Measurements from ENCODE around the gene MED19.
"Not testable (repeated sequence)": the region's sequence is repeated elsewhere in the genome, so short reads cannot be mapped to it uniquely, and the experiment has no call there.

The MED19 gene, protein sequence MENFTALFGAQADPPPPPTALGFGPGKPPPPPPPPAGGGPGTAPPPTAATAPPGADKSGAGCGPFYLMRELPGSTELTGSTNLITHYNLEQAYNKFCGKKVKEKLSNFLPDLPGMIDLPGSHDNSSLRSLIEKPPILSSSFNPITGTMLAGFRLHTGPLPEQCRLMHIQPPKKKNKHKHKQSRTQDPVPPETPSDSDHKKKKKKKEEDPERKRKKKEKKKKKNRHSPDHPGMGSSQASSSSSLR

DNA sequence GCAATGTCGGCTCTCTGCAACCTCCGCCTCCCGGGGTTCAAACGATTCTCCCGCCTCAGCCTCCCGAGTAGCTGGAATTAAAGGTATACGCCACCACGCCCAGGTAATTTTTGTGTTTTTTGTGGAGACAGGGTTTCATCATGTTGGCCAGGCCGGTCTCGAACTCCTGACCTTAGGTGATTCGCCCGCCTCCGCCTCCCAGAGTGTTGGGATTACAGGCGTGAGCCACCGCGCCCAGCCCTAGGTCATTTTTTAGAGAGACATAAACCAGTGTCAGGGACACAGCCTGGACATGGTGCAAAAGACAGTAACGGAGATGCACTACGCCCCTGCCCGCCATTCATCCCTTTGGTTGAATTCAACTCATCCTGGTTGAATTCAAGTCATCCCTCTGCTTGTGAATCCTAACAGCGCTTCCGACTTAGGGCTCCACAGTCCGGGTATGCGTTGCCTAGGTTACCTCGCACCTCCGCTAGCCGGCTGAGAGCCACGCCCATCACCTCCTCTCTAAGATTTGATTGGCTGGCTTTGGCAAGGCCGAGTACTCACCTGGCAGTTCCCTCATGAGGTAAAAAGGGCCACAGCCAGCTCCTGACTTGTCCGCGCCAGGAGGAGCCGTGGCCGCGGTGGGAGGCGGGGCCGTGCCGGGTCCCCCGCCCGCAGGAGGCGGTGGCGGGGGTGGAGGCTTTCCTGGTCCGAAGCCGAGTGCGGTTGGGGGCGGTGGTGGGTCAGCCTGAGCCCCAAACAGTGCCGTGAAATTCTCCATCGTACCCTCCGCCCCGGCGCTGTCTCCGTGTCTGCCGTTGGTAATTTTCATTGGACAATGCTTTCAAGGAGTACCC, at the start of gene MED19:
Gene MED19 (minus strand): TSS at position 802 of the 842 bp plus-strand sequence. CDS start 36 bp downstream, at position 766.
- peak; percentile 88 for DNase-seq (ENCODE audit: low read depth, low spot score)

DNA sequence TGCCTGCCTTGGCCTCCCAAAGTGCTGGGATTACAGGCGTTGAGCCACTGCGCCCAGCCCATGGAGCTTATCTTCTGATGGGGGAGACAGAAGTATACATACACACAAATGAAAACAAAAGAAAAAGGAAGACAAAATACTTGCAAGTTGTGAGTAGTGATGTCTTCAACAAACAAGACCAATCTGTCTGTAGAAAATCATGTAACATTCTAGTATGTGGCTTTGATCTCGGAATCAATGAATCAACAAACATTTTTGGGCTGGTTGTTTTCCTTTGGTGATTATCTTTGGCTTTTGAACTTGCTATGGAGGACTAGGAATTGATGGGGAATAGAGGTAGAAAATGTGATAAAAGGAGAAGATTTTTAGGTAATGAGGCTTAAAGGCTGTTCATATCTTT, 46.2 kb upstream of the MED19 start:
- DNase-seq (ENCODE audit: low read depth, low spot score): no peak

DNA sequence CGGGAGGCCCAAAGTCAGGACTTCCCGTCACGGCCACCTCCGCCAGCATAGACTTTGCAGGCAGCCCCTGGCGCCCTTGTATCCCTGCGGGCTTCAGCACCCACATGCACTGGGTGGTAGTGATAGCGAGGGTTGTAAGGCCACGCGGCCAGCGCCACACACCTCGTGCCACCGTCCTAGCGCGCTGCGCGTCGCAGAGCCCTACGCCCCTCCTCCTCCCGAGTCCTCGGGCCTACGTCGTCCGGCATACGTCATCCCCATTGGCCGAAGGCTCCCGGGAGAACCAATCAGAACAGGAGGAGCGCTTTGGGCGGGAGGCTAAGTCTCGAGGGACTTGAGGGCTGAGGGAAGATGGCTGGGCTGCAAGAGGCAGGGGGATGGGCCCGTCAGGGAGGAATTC, 40.9 kb upstream of the MED19 start:
- DNase-seq (ENCODE audit: low read depth, low spot score): no peak

DNA sequence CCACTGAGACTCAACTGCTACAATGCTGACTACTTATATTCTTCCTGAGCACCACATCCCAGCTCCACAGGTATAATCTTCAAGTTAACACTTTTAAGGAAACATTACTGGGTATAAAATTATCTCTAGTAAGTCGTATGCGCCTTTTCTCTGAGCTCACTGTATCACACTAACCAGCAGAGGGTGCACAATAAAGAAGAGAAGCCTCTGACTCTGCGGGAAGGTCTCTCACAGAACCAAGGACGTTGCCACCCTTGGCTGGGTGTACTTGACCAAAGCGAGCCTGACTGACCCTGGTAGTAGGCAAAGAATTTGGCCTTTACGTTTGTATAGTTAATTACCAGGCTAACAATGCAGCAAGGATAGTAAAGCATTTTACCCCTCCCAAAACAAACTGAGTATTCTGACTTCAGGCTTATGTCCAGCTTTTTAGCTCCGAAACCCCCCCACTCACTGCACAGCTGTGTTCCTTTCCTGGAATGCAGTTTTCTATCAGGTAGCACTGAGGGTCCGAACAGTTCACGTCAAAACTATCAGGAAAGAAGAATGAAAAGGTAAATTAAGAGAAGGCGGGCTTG, 39.8 kb upstream of the MED19 start, which contains the start of gene BTBD18:
Gene BTBD18 (minus strand): TSS at position 144 of the 578 bp plus-strand sequence. CDS start 631 bp downstream, outside the sequence.
- DNase-seq (ENCODE audit: low read depth, low spot score): peak; percentile 69

DNA sequence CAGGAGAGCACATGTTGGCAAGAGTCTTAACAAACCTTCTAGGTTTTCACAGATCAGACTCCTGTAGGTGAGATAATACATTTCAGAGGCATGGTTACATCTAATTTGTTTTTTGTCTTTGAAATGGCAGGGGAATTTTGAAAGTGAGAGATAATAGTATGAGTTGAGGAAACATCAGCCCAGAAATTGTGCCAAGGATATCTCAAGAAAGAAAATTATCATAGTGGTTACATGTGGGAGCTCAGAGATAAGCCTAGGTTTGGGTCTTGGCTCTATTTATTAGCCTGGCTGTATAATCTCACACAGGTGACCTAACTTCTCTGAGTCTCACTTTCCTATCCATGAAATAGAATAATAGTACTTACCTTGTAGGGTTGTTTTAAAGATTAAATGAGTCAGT, 39.2 kb upstream of the MED19 start:
- no peak for DNase-seq (ENCODE audit: low read depth, low spot score)

DNA sequence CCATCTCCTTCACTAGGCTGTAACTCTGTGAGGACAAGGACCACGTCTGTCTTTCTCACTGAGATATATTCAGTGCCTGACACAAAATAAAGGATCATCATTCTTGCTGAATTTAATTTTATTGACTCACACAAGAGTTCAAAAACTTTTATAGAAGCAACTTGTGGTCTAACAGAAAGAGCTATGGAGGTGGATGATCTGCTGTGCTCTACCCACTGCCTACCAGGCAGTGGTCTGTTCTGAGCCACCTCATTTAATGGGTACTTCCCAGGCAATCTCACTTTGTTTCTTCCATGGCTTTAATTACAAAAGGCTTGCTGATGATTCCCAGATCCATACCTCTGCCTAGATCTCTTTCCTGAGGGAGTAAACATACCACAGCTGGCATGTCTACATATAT, 34.9 kb upstream of the MED19 start:
- no peak for DNase-seq (ENCODE audit: low read depth, low spot score)

DNA sequence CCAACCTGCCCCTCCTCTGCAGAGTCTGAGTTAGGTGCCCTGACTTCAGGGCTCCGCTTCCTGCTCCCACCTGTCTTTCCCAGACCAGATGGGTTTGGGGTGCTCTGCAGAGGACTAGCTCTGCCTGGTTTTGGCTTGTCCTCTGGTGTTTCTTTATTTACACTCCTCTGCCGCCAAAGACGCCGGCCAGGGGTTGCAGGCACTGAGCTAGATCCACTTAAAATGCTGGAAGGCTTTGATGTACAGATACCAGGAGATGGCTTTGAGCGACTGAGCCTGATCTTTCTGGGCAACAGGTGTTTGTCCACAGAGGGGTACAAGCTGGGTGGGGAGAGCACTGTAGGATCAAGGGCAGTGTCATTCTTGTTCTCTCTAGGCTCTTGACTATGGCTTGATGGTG, 33.2 kb upstream of the MED19 start:
- DNase-seq (ENCODE audit: low read depth, low spot score): no peak

DNA sequence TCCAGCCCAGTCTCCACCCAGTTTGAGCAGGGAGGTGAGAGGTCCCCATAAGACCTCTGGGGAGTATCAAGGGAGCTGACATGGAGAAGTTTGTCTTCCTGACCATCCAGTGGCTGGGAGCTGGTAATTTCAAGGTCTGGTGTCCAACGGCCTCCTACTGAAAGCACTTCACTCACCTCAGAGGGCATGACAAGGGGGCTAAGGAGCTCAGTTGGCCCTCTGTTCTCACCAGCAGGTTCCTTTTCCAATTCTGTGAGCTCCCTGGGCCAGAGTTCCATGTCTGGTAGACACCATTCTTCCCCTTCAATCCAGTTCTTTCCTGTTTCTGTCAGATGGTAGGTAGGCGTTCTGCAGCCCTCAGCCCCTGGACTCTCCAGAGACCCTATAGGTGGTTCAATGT, 32.3 kb upstream of the MED19 start:
- DNase-seq (ENCODE audit: low read depth, low spot score): no peak

DNA sequence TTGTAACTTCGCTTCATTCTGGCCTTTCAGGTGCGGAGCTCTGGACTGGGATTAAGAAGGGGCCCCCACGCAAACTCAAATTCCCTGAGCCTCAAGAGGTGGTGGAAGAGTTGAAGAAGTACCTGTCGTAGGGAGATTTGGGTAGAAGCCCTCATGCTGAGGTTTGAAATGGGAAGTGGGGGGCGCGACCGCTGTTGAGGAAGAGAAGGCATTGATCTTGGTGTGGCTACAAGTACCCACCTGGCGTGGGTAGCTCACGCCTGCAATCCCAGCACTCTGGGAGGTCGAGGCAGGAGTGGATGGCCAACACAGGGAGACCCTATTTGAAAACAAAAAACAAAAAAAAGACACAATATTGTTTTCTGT, 30.1 kb upstream of the MED19 start:
- no peak for DNase-seq (ENCODE audit: low read depth, low spot score)

DNA sequence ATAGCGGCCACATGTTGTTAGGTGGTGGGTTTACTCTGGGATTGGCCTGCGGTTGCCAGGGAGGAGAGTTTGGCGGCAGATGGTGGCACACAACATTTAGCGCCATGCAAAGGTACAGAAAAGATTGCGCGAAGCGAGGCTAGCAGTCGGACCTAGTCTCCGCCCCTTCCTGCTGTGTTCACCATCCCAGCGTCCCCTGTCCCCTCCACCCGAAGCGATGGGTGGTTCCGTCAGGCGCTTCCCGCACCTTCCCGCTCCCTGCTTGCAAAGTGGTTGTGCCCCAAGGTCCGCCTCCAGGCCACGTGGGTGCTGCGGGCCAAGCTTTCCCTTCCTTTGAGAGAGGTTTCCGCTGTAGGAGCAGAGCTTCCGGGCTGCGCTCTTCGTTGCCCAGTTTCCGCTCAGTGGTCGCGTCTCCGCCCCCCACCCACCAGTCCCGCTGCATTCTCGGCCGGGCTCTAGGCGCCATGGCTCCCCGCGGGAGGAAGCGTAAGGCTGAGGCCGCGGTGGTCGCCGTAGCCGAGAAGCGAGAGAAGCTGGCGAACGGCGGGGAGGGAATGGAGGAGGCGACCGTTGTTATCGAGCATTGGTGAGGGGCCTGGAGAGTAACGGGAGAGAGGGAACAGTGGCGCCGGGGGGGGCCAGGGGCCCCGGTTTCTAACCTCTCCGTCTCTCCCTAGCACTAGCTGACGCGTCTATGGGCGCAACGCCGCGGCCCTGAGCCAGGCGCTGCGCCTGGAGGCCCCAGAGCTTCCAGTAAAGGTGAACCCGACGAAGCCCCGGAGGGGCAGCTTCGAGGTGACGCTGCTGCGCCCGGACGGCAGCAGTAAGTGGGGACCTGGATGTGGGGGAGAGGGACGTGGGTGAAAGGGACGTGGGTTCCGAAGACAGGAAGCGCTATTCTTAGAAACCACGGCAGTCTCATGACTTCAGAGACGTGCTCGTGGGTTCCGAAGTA, 29.4 kb upstream of the MED19 start, which contains the start of gene SELENOH:
Gene SELENOH (plus strand): TSS at position 360 of the 955 bp plus-strand sequence. CDS start 105 bp downstream, at position 465.
- peak; percentile 99 for DNase-seq (ENCODE audit: low read depth, low spot score)

DNA sequence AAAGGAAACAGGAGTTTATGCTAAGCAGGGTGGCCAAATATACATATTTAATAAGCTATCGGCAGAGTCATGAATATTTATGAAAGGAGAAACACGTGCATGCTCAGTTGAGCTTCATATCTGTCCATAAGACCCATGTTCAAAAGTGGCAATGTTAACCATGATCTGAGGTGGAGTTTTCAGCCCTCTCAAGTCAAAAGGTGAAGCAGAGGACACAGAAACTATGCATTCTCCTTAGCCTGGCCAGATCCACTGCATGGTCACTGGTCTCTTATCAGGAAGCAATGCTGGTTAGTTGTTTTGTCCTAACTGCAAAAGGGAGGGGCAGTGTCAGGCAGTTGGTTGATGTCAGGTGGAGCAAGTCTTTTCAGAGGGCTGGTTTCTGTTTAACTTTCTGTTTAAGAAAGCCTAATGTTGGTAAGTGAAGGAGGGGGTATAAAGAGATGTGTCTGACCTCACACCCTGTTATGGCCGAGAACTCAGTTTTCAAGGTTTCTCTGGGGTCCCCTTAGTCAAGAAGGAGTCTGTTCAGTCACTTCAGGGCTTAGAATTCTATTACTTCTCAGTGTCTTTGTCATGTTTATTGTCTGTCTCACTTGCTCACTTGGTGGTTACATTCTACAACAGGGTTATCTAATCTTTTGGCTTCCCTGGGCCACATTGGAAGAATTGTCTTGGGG, 23.7 kb upstream of the MED19 start:
- DNase-seq (ENCODE audit: low read depth, low spot score): no peak

DNA sequence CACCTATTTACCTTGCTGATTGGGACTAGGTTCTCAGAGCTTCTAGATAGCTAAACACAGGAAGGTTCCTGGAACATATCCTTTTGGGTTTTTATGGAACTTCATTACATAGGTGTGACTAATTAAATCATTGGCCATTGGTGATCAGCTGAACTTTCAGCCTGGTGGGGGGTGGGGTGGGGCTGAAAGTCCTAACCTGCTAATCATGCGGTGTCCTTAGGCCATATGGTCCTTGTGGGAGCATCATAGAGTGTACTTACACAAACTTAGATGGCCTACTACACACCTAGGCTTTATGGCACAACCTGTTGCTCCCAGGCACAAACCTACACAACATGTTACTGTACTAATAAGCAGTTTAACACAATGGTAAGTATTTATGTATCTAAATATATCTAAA, 20.6 kb upstream of the MED19 start:
- DNase-seq (ENCODE audit: low read depth, low spot score): no peak

DNA sequence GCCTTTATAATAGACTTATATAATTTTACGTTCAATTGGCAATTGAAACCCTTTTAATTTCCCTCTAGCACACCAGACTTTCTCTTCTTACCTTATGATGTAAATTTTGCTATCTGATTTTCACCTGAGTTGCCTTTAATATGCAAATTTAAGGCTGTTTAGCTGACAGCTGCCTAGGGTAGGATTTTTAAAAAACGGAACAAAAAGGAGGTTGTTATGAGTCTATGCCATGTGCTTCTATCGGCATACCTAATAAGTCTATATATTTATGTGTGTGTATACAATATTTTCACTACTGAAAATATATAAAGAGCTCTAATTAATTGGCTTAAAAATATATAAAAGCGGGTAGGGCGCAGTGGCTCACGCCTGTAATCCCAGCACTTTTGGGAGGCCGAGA, 17.5 kb upstream of the MED19 start:
- no peak for DNase-seq (ENCODE audit: low read depth, low spot score)

DNA sequence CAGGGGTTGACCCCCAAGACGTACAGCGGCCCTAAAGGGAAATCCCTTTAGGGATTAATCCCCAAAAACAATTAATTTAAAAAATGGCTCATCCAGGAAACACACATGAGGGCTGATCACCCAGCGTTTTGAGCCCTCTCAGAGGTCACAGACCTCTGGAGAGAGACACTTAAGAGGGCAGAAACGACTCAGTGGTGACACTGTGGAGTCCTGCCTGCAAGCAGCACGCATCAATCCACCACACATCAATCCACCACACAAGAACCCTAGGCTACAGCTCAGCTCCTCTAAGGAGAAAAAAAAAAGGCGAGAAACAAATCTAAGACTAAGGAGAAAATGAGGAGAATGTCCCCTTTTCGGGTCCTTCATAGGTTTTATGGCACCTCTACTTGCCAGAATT, 16.8 kb upstream of the MED19 start:
- DNase-seq (ENCODE audit: low read depth, low spot score): no peak

DNA sequence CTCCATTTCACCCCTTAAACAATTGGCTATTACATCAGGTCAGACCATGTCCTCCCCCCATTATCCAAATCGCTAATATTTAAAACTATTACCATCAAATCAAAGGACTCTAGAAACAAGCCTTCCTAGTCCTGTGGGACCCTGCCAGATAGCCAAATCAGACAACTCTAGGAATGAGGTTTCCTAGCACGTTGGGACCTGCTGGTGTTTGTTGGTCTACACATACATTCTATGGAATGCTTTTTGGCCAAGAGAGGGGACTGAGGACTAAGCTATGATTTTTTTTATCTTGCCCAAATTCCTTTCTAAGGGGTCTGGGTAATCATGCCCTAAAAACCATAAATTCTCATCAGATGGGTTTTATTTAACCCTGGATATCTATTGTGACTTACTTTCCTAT, 15.2 kb upstream of the MED19 start:
- DNase-seq (ENCODE audit: low read depth, low spot score): no peak

DNA sequence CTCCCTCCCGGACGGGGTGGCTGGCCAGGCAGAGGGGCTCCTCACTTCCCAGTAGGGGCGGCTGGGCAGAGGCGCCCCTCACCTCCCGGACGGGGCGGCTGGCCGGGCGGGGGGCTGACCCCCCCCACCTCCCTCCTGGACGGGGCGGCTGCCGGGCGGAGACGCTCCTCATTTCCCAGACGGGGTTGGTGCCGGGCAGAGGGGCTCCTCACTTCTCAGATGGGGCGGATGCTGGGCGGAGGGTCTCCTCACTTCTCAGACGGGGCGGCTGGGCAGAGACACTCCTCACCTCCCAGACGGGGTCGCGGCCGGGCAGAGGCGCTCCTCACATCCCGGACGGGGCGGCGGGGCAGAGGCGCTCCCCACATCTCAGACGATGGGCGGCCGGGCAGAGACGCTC, 4.7 kb upstream of the MED19 start:
- not testable (repeated sequence) for DNase-seq (ENCODE audit: low read depth, low spot score)

DNA sequence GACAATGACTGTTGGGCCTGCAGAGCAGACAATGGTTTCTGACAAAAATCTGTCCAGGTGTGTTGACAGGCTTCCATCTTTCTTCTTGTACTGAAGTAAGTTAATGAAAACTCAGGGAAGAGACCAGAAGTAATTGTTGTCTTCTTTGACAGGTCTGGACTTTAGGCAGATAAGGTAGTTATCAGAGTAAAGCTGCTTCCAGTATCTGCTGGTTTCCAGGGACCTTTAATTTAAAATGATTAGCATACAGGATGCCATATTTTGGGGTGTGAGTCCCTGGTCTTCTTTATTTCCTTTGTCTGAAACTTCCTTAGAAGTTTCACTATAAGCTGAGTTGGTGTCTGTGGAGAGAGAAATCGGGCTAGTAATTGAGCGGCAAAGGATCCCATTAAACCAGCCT, 1.8 kb upstream of the MED19 start:
- no peak for DNase-seq (ENCODE audit: low read depth, low spot score)

DNA sequence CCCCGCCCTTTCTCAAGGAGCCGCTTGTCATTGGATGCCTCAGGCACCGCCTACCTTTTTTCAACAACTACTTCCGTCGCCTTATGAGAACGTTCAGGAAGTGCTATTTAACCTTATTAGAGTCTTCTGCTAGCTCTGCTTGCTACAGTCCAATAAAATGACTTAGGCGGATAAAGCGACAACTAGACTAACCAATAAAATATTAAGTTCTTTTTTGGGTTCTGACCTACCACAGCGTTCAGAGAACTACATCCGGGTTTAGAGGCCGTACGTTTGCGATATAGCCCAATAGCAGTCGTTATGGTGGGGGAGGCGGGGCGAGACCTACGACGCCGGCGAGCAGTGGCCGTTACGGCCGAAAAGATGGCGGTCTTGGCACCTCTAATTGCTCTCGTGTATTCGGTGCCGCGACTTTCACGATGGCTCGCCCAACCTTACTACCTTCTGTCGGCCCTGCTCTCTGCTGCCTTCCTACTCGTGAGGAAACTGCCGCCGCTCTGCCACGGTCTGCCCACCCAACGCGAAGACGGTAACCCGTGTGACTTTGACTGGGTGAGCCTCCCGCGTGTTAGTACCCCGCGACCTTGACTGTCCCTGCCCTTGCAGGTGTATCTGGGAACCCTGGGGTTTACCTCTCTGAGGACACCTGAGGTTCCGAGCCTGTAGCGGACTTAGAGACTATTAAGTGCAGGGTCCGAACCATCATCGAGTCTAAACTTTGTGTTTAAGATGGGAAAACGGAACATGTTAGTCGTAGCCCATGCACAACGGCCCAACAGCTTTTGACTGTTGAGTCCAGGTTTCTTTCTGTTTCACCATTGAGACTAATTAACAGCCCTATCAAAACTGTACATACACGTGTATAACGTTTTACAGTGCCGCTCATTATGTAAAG, 488 bp upstream of the MED19 start, which contains the start of gene TMX2:
Gene TMX2 (plus strand): TSS at position 338 of the 895 bp plus-strand sequence. CDS start 26 bp downstream, at position 364.
- peak; percentile 98 for DNase-seq (ENCODE audit: low read depth, low spot score)

DNA sequence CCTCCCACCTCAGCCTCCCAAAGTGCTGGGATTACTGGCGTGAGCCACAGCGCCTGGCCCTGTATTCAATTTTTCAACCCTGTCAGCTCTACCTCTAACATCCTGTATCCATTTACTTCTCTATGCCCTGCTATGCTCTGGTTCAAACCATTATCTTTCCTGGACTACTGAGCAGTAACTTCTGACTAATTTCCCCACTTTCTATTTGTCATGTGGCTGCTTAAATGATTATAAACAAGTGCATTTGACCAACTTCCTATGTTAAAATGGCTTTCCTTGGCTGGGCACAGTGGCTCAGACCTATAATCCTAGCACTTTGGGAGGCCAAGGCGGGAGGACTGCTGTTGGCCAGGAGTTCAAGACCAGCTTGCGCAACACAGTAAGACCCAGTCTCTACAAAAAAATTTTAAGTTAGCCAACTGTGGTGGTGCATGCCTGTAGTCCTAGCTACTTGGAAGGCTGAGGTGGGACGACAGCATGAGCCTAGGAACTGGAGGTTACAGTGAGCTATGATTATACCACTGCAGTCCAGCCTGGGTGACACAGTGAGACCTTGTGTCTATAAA, 2.1 kb downstream of the MED19 start:
- DNase-seq (ENCODE audit: low read depth, low spot score): no peak

Data from astrocyte of the hippocampus (primary cell).